HG03280 (cell line): ENCODE data around the gene DISC1.

Experiments
- ATAC-seq: cut with Tn5 transposase; IDR thresholded peaks from one replicate; pipeline ENCODE4 v1.9.1; 2021; ENCODE audit warnings: mild to moderate bottlenecking, moderate library complexity; ENCODE audit not compliant: unreplicated experiment

The DISC1 gene

GRCh38 chr1:232059726-232060374 lies 433.3 kb downstream of the DISC1 start:
- no peak for ATAC-seq

- ATAC-seq = no peak
Observed at GRCh38 chr1:232062967-232063366, 436.4 kb downstream of the DISC1 start.

GRCh38 chr1:232066521-232066920 lies 439.9 kb downstream of the DISC1 start:
- no peak for ATAC-seq

- ATAC-seq = no peak
Observed at GRCh38 chr1:232074265-232074664, 447.7 kb downstream of the DISC1 start.

GRCh38 chr1:232077809-232078208 lies 451.2 kb downstream of the DISC1 start:
- no peak for ATAC-seq

- no peak for ATAC-seq
Observed at GRCh38 chr1:232084584-232085223, 458.1 kb downstream of the DISC1 start.

GRCh38 chr1:232090816-232091215 lies 464.2 kb downstream of the DISC1 start:
- no peak for ATAC-seq
